GM10847 (cell line): Measurements from ENCODE around the gene FOXN4.

ENCODE experiments used
- POLR2A ChIP-seq: IDR thresholded peaks from 2 replicates; pipeline ENCODE4 v1.6.1; 2011; ENCODE audit not compliant: insufficient read length; ENCODE audit errors: extremely low read depth

FOXN4 gene

DNA sequence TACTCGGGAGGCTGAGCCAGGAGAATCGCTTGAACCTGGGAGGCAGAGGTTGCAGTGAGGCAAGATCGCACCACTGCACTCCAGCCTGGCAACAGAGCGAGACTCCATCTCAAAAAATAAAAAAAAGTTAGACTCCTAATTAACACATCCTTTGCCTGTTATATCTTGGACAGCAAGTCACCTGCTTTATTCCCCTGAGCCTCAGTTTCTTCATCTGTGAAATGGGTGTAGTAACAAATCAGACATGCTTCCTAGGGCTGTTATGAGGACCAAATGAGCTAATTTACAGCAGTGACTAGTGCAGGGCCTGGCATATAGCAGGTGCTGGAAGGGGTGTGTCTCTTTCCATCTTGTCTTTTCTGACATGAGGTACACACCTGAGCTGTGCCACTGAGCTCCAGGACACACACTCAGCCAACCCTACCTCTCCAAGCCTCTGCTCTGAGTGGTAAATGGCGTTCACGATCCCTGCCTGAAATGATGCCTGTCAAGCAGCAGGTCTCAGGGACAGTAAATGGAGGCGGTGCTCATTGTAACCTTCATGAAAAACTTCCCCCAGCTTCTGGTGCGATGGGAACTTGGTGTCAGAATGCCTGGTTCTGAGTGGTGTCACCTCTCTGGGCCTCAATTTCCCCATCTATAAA, 31.7 kb downstream of the FOXN4 start:
- TF ChIP-seq POLR2A, result no peak

DNA sequence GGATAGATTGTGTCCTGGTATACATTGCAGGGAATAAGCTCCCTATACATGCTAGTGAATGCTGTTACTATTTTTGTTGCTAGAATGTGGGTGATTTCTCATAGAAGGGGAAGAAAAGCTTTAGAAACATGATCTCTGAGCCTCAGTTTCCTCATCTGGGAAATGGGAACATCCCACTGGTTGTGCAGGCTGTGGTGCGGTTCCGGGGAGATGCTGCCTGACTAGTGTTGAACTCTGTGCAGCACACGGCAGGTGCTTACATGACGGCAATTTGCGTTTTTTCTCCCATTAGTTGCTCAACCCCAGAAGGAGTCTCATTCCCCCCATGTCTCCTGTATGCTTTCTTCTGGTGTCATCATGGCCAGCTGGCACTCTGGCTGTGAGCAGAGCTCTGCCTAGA, 32.9 kb downstream of the FOXN4 start:
- no peak for TF ChIP-seq POLR2A

DNA sequence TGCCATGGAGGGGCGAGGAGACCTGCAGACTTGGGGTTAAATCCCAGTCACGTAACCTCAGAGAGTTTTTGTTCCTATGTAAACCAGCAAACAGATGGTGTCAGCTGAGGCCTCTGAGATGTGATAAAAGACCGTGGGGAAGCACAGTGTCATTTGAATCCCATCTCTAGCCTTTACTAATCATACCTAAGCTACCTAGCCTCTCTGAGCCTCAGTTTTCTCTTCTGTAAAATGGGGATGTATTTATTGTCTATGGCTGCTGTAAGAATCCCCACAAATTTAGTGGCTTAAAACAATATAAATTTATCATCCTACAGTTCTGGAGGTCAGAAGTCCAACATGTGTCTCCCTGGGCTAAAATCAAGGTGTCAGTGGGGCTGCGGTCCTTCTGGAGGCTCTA, 33.9 kb downstream of the FOXN4 start:
- TF ChIP-seq POLR2A, result no peak

DNA sequence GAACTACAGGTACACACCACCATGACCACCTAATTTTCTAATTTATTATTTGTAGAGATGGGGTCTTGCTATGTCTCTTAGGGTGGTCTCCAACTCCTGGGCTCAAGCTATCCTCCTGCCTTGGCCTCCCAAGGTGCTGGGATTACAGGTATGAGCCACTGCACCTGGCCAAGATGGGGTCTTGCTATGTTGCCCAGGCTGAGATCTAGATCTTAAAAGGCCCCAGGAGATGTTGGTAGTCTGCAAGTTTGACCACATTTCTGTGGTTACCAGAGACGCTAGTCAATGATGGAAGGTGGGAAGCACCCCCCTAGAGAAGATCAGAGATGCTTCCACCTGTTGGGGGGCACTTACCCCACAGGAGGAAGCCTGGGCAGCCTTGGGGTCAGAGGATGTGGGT, 34.7 kb downstream of the FOXN4 start:
- TF ChIP-seq POLR2A, result no peak

DNA sequence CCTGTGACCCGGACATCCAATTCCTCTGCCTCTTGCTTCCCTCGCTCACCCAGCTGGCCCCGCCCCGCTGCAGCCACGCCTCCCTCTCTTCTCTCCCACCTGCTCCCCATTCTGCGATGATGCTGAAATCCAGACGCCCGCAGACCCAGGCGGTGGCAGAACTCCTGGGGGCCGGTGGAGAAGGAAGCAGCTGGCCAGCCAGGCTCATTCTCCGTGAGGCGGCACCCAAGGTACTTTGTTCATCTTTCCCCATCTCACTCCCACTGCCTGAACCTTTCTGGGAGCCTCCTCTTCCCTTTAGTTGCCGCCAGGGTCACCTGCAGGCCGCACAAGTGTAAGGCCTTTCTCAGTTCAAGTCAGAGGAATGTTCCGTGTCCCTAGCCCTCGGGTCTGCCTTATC, 35.7 kb downstream of the FOXN4 start:
- no peak for TF ChIP-seq POLR2A

DNA sequence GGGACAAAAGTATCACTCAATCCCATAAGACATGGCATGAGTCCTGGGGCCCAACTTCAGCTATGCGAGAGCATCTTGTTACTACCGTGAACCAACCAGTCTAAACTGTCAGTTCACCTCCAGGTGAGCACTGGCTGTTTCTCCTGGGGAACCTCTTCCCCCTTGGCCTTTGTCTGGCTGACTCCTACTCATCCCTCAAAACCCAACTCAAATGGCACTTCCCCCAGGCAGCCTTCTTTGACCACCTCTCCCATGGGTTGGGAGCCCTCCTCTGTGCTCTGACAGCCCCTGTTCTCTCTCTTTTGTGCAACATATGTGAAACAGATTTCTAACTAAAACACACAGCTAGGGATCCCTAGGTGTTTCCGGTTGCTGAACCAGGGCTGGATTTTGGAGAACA, 37.7 kb downstream of the FOXN4 start:
- TF ChIP-seq POLR2A, result no peak

DNA sequence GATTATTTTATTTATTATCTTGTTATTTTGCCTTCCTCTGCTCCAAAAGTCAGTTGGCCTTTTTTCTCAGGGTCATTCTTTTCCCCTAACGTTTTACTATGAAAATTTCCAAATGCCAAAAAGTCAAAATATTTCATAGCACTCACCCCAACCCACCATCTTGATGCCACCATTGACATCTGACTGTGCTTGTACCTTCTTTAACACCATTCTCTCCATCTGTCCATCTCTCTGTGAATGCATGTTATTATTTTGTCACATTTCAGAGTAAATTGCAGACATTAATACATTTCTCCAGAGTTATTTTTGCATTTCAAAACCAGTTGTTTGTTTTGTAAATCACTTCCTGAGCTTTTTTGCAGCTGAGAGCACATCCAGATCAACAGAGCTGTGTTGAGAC, 38.6 kb downstream of the FOXN4 start:
- TF ChIP-seq POLR2A, result no peak

DNA sequence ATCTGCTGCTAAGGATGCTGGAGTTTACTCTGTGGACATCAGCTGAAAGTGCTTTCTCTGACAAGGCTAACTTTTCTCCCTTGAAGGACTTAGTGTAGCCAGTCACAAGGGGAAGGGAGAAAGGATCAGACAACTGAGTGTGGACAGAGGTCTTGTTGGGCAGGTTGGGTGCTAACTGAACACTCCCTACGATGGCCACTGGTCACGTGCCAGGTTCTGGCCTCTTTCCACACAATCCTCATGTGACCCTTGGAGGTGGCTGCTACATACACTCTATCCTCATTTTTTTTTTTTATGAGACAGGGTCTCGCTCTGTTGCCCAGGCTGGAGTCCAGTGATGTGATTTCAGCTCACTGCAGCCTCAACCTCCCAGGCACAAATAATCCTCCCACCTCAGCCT, 39.7 kb downstream of the FOXN4 start:
- no peak for TF ChIP-seq POLR2A

DNA sequence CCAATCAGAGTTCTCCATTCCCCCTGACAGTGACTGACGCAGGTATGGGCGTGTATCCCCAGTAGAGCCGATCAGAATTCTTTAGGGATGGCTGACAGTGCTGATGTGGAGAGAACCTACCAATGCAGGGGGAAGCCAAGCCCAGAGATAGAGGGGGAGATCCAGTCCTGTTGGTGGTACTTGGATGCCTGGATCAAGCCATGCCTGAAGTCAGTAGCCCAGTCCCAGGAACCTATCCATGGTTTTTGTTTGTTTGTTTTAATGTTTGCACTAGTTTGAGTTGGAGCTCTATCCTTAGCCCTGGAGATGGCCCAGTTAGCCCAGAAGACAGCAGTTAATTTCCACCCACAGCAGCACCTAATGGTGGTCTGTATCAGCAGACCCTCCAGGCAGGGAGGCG, 40.2 kb downstream of the FOXN4 start:
- no peak for TF ChIP-seq POLR2A

DNA sequence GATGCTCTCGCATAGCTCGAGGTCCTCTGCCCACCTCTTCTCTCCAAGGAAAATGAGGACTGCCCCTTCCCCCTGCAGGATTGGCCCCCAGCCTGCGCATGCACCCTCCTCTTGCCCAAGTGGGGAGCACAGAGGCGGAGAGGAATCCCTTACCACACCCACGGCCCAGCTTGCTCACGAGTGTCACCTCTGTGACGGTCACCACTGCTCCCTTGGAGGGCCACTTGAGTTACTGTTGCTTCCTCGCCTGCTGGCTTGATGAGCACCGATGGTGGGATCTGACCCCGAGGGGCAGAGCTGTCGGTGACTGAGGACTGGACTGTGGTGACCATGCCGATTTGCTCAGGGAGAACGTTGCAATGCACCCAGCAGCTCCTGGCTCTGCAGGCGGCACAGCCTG, 41.7 kb downstream of the FOXN4 start:
- TF ChIP-seq POLR2A, result no peak

DNA sequence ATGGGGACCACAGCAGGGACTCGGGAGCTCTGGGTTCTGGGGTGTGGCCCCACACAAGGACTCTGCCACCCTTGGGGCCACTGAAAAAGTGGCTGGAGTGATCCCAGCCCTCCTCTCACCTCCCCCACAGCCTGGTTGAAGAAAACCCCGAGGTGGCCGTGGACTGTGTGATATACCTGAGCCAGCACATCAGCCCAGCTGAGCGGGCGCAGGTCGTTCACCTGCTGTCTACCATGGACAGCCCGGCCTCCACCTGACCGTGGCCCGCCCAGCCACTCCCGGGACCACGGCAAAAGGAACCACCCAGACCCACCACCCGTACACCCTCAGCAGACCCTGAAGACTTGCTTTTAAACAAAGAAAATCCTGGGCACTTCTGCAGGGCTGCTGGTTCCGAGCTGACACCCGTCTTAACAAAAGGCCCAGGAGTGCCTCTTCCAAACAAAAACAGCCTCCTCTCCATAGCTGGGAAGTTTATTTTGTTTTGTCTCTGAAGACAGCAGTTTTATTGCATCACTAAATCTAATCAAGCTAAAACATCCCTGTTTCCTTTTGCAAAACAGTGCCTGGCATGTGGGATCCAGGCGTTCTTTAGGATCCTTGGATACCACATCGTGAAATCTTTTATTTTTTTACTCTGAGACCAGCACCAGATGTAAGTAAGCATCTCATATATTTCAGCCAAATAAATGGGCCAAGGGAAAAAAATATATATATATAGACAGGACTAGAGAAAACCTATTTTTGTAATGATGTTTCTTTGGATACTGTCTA, 42.8 kb downstream of the FOXN4 start:
- no peak for TF ChIP-seq POLR2A

DNA sequence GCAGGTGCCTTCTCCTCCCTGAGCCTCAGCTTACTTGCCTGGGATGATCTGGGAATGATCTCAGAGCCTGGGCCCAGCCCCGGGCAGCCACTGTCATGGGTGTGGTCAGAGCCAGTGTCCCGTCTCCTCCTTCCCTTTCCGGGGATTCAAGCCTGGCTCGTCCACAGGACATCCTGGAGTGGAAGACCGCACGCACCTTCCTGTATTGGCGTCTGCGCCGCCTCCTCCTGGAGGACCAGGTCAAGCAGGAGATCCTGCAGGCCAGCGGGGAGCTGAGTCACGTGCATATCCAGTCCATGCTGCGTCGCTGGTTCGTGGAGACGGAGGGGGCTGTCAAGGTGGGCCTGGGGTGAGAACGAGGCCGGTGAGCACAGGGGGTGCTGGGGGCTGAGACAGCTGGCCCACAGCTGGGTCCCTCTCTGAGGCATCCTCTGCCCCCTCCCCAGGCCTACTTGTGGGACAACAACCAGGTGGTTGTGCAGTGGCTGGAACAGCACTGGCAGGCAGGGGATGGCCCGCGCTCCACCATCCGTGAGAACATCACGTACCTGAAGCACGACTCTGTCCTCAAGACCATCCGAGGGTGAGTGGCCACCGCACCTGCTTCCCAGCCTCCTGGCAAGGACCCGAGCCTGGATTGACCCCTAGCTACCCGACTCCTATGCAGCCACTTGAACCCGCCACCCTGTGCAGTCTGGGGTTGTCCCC, 44.0 kb downstream of the FOXN4 start:
- TF ChIP-seq POLR2A, result no peak

DNA sequence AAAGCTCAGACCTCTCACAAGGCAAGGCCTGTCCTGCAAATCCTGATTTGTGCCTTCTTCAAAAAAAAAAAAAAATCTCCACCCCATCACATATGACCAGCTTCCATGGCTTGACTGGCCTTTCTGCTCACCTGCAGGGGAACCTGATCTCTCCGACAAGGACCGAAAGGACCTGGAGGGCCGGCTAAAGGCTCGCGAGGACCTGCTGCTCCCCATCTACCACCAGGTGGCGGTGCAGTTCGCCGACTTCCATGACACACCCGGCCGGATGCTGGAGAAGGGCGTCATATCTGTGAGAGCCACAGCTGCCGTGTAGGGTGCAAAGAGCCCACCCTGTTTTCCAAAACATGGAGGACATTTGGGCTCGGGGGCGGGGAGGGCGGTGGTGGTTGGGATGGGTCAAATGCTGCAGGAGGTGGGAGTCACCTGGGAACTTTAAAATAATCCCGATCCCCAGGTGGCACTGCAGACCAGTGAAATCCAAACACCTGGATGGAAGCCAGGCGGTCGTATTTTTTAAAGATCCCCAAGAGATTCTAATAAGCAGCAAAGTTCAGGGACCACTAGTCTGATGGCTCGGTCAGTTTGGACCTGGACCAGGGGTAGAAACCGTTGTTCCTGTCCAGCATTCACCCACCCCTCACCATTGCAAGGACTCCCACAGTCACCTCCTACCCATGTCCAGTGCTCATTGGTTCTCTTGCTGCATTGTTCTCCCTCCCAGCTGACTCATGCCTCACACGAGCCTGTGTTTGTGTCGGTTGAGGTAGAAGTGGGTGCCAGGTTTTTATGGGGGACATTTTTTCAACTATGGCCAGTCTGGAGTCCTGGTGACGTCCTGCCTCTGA, 44.8 kb downstream of the FOXN4 start:
- TF ChIP-seq POLR2A, result no peak

DNA sequence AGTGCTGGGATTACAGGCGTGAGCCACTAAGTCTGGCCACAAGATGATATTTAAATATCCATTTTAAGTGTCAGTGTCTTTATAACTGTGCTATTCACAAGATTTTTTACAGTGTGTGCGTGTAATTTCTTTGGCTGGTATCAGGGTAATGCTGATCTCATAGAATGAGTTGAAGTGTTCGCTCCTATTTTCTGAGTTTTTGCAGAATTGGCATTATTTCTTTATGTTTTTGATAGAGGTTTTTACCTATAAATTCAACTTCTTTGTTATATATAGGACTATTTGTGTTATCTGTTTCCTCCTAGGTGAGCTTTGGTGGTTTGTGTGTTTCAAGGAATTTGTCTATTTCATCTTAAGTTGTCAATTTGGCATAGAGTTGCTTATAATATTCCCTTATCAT, 45.6 kb downstream of the FOXN4 start:
- TF ChIP-seq POLR2A, result no peak

DNA sequence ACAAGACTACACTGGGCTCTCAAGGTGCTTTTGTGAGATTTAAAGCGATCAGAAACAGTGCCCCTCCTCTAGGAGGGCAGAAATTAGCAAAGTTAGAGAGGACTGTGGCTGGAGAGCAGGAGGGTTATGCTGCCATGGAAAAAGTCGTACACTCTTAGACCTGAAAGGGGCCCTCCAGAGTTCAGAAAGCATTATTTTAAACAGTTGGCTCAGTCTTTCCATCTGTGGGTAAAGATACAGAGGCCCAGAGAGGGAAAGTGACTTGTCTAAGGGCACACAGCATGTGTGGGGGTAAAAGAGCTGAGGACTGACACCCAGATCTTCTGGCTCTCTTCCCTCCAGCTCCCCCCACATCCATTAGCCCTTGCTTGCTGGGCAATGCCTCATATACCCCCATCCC, 47.1 kb downstream of the FOXN4 start:
- TF ChIP-seq POLR2A, result no peak
